Activated B cell treated with CpG ODN at 0.5 μM for 24 hours (primary cell): Measurements from ENCODE around the gene MAGEA10. TPM values are rescaled to one million over a fixed set of nuclear protein-coding genes. Genes with fewer than 3 reads are reported as not detected.
"Not testable (repeated sequence)": the region's sequence is repeated elsewhere in the genome, so short reads cannot be mapped to it uniquely, and the experiment has no call there.

ENCODE experiments used
- ATAC-seq: fragments of 200-7000 bp; cut with Tn5 transposase; one replicate; pipeline ENCODE4 v1.10.0; 2021; ENCODE audit warnings: low read depth, mild to moderate bottlenecking, moderate library complexity
- CTCF ChIA-PET: fragments of 350-600 bp; sonication (Branson Sonifier 250); formaldehyde crosslinking; loops from one replicate; lab custom pipeline; 2021; ENCODE audit warnings: antibody characterized with exemption; lab: Charles Lee
- POLR2A ChIA-PET: fragments of 350-600 bp; sonication (Branson Sonifier 250); formaldehyde crosslinking; loops from one replicate; lab custom pipeline; 2021; ENCODE audit warnings: antibody characterized with exemption; lab: Charles Lee
- DNase-seq: peaks from one replicate; pipeline ENCODE4 v3.0.0; 2022
- H3K27ac Mint-ChIP-seq: one replicate; pipeline ENCODE4 v1.8.0; 2020; ENCODE audit warnings: mixed read lengths
- H3K27me3 Mint-ChIP-seq: one replicate; pipeline ENCODE4 v1.8.0; 2021; ENCODE audit warnings: mixed read lengths
- H3K36me3 Mint-ChIP-seq: one replicate; pipeline ENCODE4 v1.8.0; 2021; ENCODE audit warnings: low read depth, mixed read lengths
- H3K4me1 Mint-ChIP-seq: one replicate; pipeline ENCODE4 v1.8.0; 2021; ENCODE audit warnings: mixed read lengths
- H3K4me3 Mint-ChIP-seq: one replicate; pipeline ENCODE4 v1.8.0; 2020; ENCODE audit warnings: mild to moderate bottlenecking, mixed read lengths
- H3K9me3 Mint-ChIP-seq: one replicate; pipeline ENCODE4 v1.8.0; 2020; ENCODE audit warnings: mixed read lengths
- CTCF ChIP-seq: fragments of 200-600 bp; IDR thresholded peaks from one replicate; pipeline ENCODE4 v1.8.0; 2022; ENCODE audit warnings: antibody characterized with exemption, mild to moderate bottlenecking
- intact Hi-C: fragments of 100-400 bp; cut with micrococcal nuclease; formaldehyde crosslinking; loops from one replicate; pipeline ENCODE4 v1.15.1; 2024
- total RNA-seq: library from RNA; stranded (reverse); gene quantifications from 2 replicates; pipeline ENCODE4 v1.2.3, GENCODE V29; 2022

Gene MAGEA10
- not detected in 2 replicates for total RNA-seq

- no peaks in the 10 kb centered on the region for H3K36me3 Mint-ChIP-seq
- no peak within 1 kb of the TSS for H3K27ac Mint-ChIP-seq
- intact Hi-C loops: no loop called here
- no peak within 1 kb of the TSS for H3K4me3 Mint-ChIP-seq
- ATAC-seq (no peak), DNase-seq (no peak)
- H3K9me3 Mint-ChIP-seq: no peaks in the 10 kb centered on the region
- ChIA-PET POLR2A (no interaction called here), CTCF (no interaction called here)
- TF ChIP-seq CTCF: no peak
- no peaks in the 10 kb centered on the region for H3K4me1 Mint-ChIP-seq
- H3K27me3 Mint-ChIP-seq: no peaks in the 10 kb centered on the region
These were observed at the start of gene MAGEA10 for GRCh38 chrX:152138388-152138784. MAGEA10 (minus strand) TSS chrX:152138577; CDS start chrX:152135620, 2,957 bp downstream.

- Mint-ChIP-seq H3K27me3 (no peaks in the 10 kb centered on the region), H3K4me1 (no peaks in the 10 kb centered on the region), H3K36me3 (no peaks in the 10 kb centered on the region), H3K4me3 (no peak overlapping the region), H3K9me3 (no peaks in the 10 kb centered on the region), H3K27ac (no peak overlapping the region)
- no peak for TF ChIP-seq CTCF
- no peak for ATAC-seq
- intact Hi-C loops: no loop called here
- POLR2A ChIA-PET: no interaction called here
- CTCF ChIA-PET: no interaction called here
- no peak for DNase-seq
These were observed 39.3 kb upstream of the MAGEA10 start for GRCh38 chrX:152177497-152178269.

- intact Hi-C loops: no loop called here
- ATAC-seq: no peak
- no peaks in the 10 kb centered on the region for H3K4me1 Mint-ChIP-seq
- TF ChIP-seq CTCF: no peak
- no peaks in the 10 kb centered on the region for H3K36me3 Mint-ChIP-seq
- POLR2A ChIA-PET: no interaction called here
- no peaks in the 10 kb centered on the region for H3K27me3 Mint-ChIP-seq
- H3K27ac Mint-ChIP-seq: no peak overlapping the region
- no peak for DNase-seq
- CTCF ChIA-PET: no interaction called here
- no peaks in the 10 kb centered on the region for H3K9me3 Mint-ChIP-seq
- H3K4me3 Mint-ChIP-seq: no peak overlapping the region
These were observed 38.7 kb upstream of the MAGEA10 start for GRCh38 chrX:152177052-152177451.

- intact Hi-C loops, H3K27ac Mint-ChIP-seq, POLR2A ChIA-PET, ATAC-seq, H3K27me3 Mint-ChIP-seq, CTCF ChIA-PET, H3K9me3 Mint-ChIP-seq, H3K4me3 Mint-ChIP-seq, H3K36me3 Mint-ChIP-seq, H3K4me1 Mint-ChIP-seq, DNase-seq: not testable (repeated sequence)
These were observed 37.5 kb upstream of the MAGEA10 start for GRCh38 chrX:152175892-152176291.

- H3K27me3 Mint-ChIP-seq, DNase-seq, POLR2A ChIA-PET, ATAC-seq, H3K27ac Mint-ChIP-seq, H3K36me3 Mint-ChIP-seq, CTCF ChIA-PET, H3K4me1 Mint-ChIP-seq, intact Hi-C loops, H3K9me3 Mint-ChIP-seq, H3K4me3 Mint-ChIP-seq: not testable (repeated sequence)
These were observed 35.5 kb upstream of the MAGEA10 start for GRCh38 chrX:152173923-152174322.

- no peak for TF ChIP-seq CTCF
- no peak for DNase-seq
- no peaks in the 10 kb centered on the region for H3K27me3 Mint-ChIP-seq
- ChIA-PET POLR2A (no interaction called here), CTCF (no interaction called here)
- no peaks in the 10 kb centered on the region for H3K9me3 Mint-ChIP-seq
- no peaks in the 10 kb centered on the region for H3K4me1 Mint-ChIP-seq
- intact Hi-C loops: no loop called here
- H3K27ac Mint-ChIP-seq: no peak overlapping the region
- ATAC-seq: no peak
- no peak overlapping the region for H3K4me3 Mint-ChIP-seq
- H3K36me3 Mint-ChIP-seq: no peaks in the 10 kb centered on the region
These were observed 32.2 kb upstream of the MAGEA10 start for GRCh38 chrX:152170621-152171020.
